GM23338 (cell line): Measurements from ENCODE around the gene OTOR. TPM values are rescaled to one million over a fixed set of nuclear protein-coding genes. Genes with fewer than 3 reads are reported as not detected.

Source experiments
- ATAC-seq: fragments of 200-7000 bp; cut with Tn5 transposase; 3 replicates; pipeline ENCODE4 v1.9.1; 2020
- DNase-seq: peaks from one replicate; pipeline ENCODE4 v3.0.0-alpha.2; 2015; ENCODE audit warnings: low spot score
- H2AFZ ChIP-seq: fragments of 200-600 bp; sonication (generic); 2 replicates; pipeline ENCODE4 v1.8.0; 2016; ENCODE audit warnings: antibody characterized with exemption, mild to moderate bottlenecking, moderate library complexity
- H3F3A ChIP-seq: fragments of 200-600 bp; sonication (generic); replicated peaks from 2 replicates; pipeline ENCODE4 v1.8.0; 2017; ENCODE audit warnings: antibody characterized with exemption, mixed run types, low read depth
- H3K27ac ChIP-seq: fragments of 200-600 bp; sonication (generic); 2 replicates; pipeline ENCODE4 v1.6.1; 2016; ENCODE audit warnings: low read depth
- H3K27me3 ChIP-seq: fragments of 200-600 bp; sonication (generic); 2 replicates; pipeline ENCODE4 v1.8.0; 2016; ENCODE audit warnings: mild to moderate bottlenecking, mixed run types, moderate library complexity; ENCODE audit not compliant: insufficient read depth
- H3K36me3 ChIP-seq: fragments of 200-600 bp; sonication (generic); 2 replicates; pipeline ENCODE4 v1.8.0; 2016; ENCODE audit warnings: mild to moderate bottlenecking; ENCODE audit not compliant: insufficient read depth
- H3K4me1 ChIP-seq: fragments of 200-600 bp; sonication (generic); 2 replicates; pipeline ENCODE4 v1.8.0; 2016; ENCODE audit warnings: mild to moderate bottlenecking, moderate library complexity; ENCODE audit not compliant: insufficient read depth
- H3K4me2 ChIP-seq: fragments of 200-600 bp; sonication (generic); 2 replicates; pipeline ENCODE4 v1.7.1; 2017; ENCODE audit warnings: mixed run types
- H3K4me3 ChIP-seq: fragments of 200-600 bp; sonication (generic); 2 replicates; pipeline ENCODE4 v1.6.1; 2016; ENCODE audit warnings: mixed run types
- H3K79me2 ChIP-seq: fragments of 200-600 bp; sonication (generic); replicated peaks from 2 replicates; pipeline ENCODE4 v1.8.0; 2017; ENCODE audit warnings: mild to moderate bottlenecking; ENCODE audit not compliant: insufficient read depth
- H3K9me2 ChIP-seq: fragments of 200-600 bp; sonication (generic); 2 replicates; pipeline ENCODE4 v1.8.0; 2017; ENCODE audit not compliant: insufficient read depth
- H4K20me1 ChIP-seq: fragments of 200-600 bp; sonication (generic); replicated peaks from 2 replicates; pipeline ENCODE4 v1.8.0; 2017; ENCODE audit warnings: mild to moderate bottlenecking; ENCODE audit not compliant: insufficient read depth
- H3K27ac Mint-ChIP-seq: 2 replicates; pipeline ENCODE4 v1.8.0; 2020; ENCODE audit warnings: inconsistent platforms, mild to moderate bottlenecking, moderate library complexity, mixed read lengths
- H3K27me3 Mint-ChIP-seq: 3 replicates; pipeline ENCODE4 v1.8.0; 2022; ENCODE audit warnings: low read depth, mild to moderate bottlenecking, moderate library complexity, mixed read lengths, inconsistent platforms; ENCODE audit not compliant: insufficient read depth, poor library complexity
- H3K36me3 Mint-ChIP-seq: 3 replicates; pipeline ENCODE4 v1.8.0; 2021; ENCODE audit warnings: low read depth, mild to moderate bottlenecking, inconsistent platforms, moderate library complexity, mixed read lengths
- H3K4me1 Mint-ChIP-seq: 3 replicates; pipeline ENCODE4 v1.8.0; 2020; ENCODE audit warnings: mild to moderate bottlenecking, inconsistent platforms, mixed read lengths
- H3K4me3 Mint-ChIP-seq: 3 replicates; pipeline ENCODE4 v1.8.0; 2021; ENCODE audit warnings: moderate library complexity, mild to moderate bottlenecking, inconsistent platforms, mixed read lengths
- H3K9me3 Mint-ChIP-seq: 3 replicates; pipeline ENCODE4 v1.8.0; 2020; ENCODE audit warnings: moderate library complexity, mild to moderate bottlenecking, inconsistent platforms, mixed read lengths
- CREB1 ChIP-seq: fragments of 250-450 bp; sonication (Bioruptor Pico); IDR thresholded peaks from 2 replicates; pipeline ENCODE4 v1.5.0; 2020; ENCODE audit warnings: low read depth, mild to moderate bottlenecking, moderate library complexity
- EZH2 ChIP-seq: fragments of 200-600 bp; sonication (generic); IDR thresholded peaks from one replicate; pipeline ENCODE4 v1.8.0; 2017; ENCODE audit warnings: antibody characterized with exemption, mild to moderate bottlenecking, low read depth; ENCODE audit not compliant: unreplicated experiment
- EZH2phosphoT487 ChIP-seq: fragments of 200-600 bp; sonication (generic); IDR thresholded peaks from one replicate; pipeline ENCODE4 v1.8.1; 2018; ENCODE audit warnings: antibody characterized with exemption; ENCODE audit not compliant: unreplicated experiment
- NANOG ChIP-seq: IDR thresholded peaks from 2 replicates; pipeline ENCODE4 v1.6.1; 2016; ENCODE audit warnings: antibody characterized with exemption, borderline replicate concordance
- ZNF462 ChIP-seq: fragments of 250-450 bp; sonication (Bioruptor Pico); IDR thresholded peaks from 2 replicates; pipeline ENCODE4 v1.5.0; 2020; ENCODE audit warnings: mild to moderate bottlenecking, moderate library complexity
- polyA plus RNA-seq: library from polyadenylated mRNA; unstranded; fragments of >200 nt; fragmentation: Nextera tagmentation; extraction: Ambion mirVana; gene quantifications from 2 replicates; pipeline ENCODE4 v1.2.1, GENCODE V29; 2016
- total RNA-seq: library from RNA; depleted of rRNA; stranded (reverse); fragments of >200 nt; shearing (Covaris generic); gene quantifications from 2 replicates; pipeline ENCODE4 v1.2.3, GENCODE V29; 2014
- TF ChIP-seq, protein P1 (sequence below): IDR thresholded peaks from 2 replicates; pipeline ENCODE4 v1.6.1; 2016; ENCODE audit warnings: antibody characterized with exemption
- TF ChIP-seq, protein P2 (sequence below), 2 experiments: fragments of 200-600 bp in 1 of 2; sonication (generic) in 1 of 2; conservative IDR thresholded peaks; 2 replicates each; pipeline versions ENCODE4 v1.5.1 to v1.6.1; 2016 to 2017; ENCODE audit warnings: antibody characterized with exemption in 2 of 2, low read depth in 2 of 2, mild to moderate bottlenecking in 2 of 2, moderate library complexity in 1 of 2

OTOR gene
- total and polyA plus RNA-seq, 2 experiments from 2014 or later, result not detected

GRCh38 chr20:16744178-16744807 lies 3.9 kb upstream of the OTOR start (continued):
- TF ChIP-seq, protein P1, sequence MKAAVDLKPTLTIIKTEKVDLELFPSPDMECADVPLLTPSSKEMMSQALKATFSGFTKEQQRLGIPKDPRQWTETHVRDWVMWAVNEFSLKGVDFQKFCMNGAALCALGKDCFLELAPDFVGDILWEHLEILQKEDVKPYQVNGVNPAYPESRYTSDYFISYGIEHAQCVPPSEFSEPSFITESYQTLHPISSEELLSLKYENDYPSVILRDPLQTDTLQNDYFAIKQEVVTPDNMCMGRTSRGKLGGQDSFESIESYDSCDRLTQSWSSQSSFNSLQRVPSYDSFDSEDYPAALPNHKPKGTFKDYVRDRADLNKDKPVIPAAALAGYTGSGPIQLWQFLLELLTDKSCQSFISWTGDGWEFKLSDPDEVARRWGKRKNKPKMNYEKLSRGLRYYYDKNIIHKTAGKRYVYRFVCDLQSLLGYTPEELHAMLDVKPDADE, result no peak
- no peak for TF ChIP-seq ZNF462 (CRISPR knock-in tag)

- Histone ChIP-seq H3K27ac (no peak overlapping the region), H3K9me2 (no peaks in the 10 kb centered on the region), H4K20me1 (no peaks in the 10 kb centered on the region), H3K36me3 (peaks cover 16% of the 10 kb centered on the region), H2AFZ (no peak overlapping the region), H3K4me2 (no peak overlapping the region), H3K4me1 (no peaks in the 10 kb centered on the region), H3K79me2 (no peaks in the 10 kb centered on the region), H3F3A (no peaks in the 10 kb centered on the region), H3K27me3 (no peaks in the 10 kb centered on the region), H3K4me3 (no peak overlapping the region)
- peaks cover 11% of the 10 kb centered on the region; the same call in 2 of the 3 replicates for H3K4me1 Mint-ChIP-seq
- H3K27ac Mint-ChIP-seq, result no peak overlapping the region
- peaks cover 2% of the 10 kb centered on the region for H3K27me3 Mint-ChIP-seq
- ATAC-seq (no peak), DNase-seq (no peak)
- H3K4me3 Mint-ChIP-seq, result no peak overlapping the region
- peaks cover 9% of the 10 kb centered on the region for H3K36me3 Mint-ChIP-seq
- no peaks in the 10 kb centered on the region for H3K9me3 Mint-ChIP-seq
- TF ChIP-seq, protein P2, sequence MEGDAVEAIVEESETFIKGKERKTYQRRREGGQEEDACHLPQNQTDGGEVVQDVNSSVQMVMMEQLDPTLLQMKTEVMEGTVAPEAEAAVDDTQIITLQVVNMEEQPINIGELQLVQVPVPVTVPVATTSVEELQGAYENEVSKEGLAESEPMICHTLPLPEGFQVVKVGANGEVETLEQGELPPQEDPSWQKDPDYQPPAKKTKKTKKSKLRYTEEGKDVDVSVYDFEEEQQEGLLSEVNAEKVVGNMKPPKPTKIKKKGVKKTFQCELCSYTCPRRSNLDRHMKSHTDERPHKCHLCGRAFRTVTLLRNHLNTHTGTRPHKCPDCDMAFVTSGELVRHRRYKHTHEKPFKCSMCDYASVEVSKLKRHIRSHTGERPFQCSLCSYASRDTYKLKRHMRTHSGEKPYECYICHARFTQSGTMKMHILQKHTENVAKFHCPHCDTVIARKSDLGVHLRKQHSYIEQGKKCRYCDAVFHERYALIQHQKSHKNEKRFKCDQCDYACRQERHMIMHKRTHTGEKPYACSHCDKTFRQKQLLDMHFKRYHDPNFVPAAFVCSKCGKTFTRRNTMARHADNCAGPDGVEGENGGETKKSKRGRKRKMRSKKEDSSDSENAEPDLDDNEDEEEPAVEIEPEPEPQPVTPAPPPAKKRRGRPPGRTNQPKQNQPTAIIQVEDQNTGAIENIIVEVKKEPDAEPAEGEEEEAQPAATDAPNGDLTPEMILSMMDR (conservative IDR thresholded peaks at IDR 0.05; ENCODE audit: low read depth in 2 of 2), result no peak
- TF ChIP-seq CREB1 (CRISPR knock-in tag) (no peak), EZH2phosphoT487 (no peak), EZH2 (no peak), NANOG (no peak)
These were observed 3.0 kb upstream of the OTOR start for GRCh38 chr20:16745204-16745603.
